ENCODE measurements around the gene ZNF385A.

Gene ZNF385A

GRCh38 chr12:54377797-54378515, 6.6 kb downstream of the ZNF385A start:
- no peak for TF ChIP-seq CTCF (conservative IDR thresholded peaks at IDR 0.05; ENCODE audit: low read depth, low read length)
- no peak for DNase-seq (ENCODE audit: low read depth)
- H3K4me3 ChIP-seq (ENCODE audit: low read depth, low read length), result no peak overlapping the region

- TF ChIP-seq CTCF (conservative IDR thresholded peaks at IDR 0.05; ENCODE audit: low read depth, low read length), result no peak
- no peak for DNase-seq (ENCODE audit: low read depth)
- no peak overlapping the region for H3K4me3 ChIP-seq (ENCODE audit: low read depth, low read length)
Measured at GRCh38 chr12:54377007-54377406, 7.5 kb downstream of the ZNF385A start.

- H3K4me3 ChIP-seq (ENCODE audit: low read depth, low read length), result no peak overlapping the region
- DNase-seq (ENCODE audit: low read depth), result no peak
- TF ChIP-seq CTCF (conservative IDR thresholded peaks at IDR 0.05; ENCODE audit: low read depth, low read length), result no peak
Measured at GRCh38 chr12:54376596-54376995, 7.9 kb downstream of the ZNF385A start.

- no peak overlapping the region for H3K4me3 ChIP-seq (ENCODE audit: low read depth, low read length)
- TF ChIP-seq CTCF (conservative IDR thresholded peaks at IDR 0.05; ENCODE audit: low read depth, low read length), result no peak
- DNase-seq (ENCODE audit: low read depth), result no peak
Measured at GRCh38 chr12:54375259-54375579, 9.3 kb downstream of the ZNF385A start.

- no peak for DNase-seq (ENCODE audit: low read depth)
- no peak for TF ChIP-seq CTCF (conservative IDR thresholded peaks at IDR 0.05; ENCODE audit: low read depth, low read length)
- H3K4me3 ChIP-seq (ENCODE audit: low read depth, low read length), result no peak overlapping the region
Measured at GRCh38 chr12:54374562-54375258, 9.8 kb downstream of the ZNF385A start.

- H3K4me3 ChIP-seq (ENCODE audit: low read depth, low read length), result no peak overlapping the region
- DNase-seq (ENCODE audit: low read depth), result no peak
- TF ChIP-seq CTCF (conservative IDR thresholded peaks at IDR 0.05; ENCODE audit: low read depth, low read length), result no peak
Measured at GRCh38 chr12:54373649-54374561, 10.6 kb downstream of the ZNF385A start.

Measured in choroid plexus epithelial cell (primary cell).